ENCODE data around the gene EDN2.

EDN2 gene

DNA sequence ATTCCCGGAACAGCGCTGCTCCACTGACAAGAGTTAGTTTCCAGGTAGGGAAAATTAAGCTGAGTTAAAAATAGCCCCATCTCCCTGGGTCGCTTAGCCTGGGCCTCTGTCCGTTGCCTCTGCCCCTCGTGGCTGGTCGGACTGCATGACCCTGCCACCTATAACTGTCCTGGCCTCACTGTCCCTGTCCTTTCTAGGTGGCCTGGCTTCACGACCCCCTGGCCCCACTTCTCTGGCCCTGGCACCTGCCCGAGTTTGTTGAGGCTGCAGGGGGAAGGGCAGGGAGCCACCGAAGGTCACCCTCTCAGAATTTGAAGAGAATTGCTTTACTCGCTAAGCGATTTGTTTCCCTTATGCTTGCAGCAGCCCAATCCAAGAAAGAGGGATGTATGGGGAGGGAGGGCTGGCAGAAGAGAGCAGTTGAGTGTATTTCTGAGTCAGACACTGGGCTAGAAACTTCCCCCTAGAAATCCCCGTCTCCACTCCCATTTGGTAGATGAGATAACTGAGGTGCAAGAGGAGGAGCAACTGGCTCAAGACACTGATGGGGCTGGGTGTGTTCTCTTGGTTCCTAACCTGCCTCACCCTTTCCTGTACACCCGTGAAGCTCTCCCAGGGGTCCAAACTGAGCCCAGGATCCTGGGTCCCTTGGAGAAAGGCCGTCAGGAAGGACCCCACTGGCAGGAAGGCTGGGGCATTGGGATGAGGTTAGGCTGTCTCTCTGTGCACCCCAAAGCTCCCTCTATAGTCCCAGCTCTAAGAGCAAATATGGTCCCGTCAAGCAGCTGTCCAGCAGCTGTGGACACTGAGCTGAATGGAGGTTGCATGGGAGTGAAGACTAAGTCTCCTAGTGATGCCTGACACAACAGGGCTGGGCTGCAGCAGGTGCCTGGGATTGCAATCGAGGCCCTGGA lies 2.9 kb upstream of the EDN2 start:
- ChIA-PET POLR2A (no interaction called here), CTCF (interaction anchor here (0.7 to 1.6 kb wide), 7 partner anchors 9 to 29 kb away, joined by 3 to 7 read pairs (median 3); no protein-coding TSS in a partner anchor)
- TF ChIP-seq, protein P1, sequence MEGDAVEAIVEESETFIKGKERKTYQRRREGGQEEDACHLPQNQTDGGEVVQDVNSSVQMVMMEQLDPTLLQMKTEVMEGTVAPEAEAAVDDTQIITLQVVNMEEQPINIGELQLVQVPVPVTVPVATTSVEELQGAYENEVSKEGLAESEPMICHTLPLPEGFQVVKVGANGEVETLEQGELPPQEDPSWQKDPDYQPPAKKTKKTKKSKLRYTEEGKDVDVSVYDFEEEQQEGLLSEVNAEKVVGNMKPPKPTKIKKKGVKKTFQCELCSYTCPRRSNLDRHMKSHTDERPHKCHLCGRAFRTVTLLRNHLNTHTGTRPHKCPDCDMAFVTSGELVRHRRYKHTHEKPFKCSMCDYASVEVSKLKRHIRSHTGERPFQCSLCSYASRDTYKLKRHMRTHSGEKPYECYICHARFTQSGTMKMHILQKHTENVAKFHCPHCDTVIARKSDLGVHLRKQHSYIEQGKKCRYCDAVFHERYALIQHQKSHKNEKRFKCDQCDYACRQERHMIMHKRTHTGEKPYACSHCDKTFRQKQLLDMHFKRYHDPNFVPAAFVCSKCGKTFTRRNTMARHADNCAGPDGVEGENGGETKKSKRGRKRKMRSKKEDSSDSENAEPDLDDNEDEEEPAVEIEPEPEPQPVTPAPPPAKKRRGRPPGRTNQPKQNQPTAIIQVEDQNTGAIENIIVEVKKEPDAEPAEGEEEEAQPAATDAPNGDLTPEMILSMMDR (IDR thresholded peaks at IDR 0.05; ENCODE audit: control extremely low read depth, extremely low read depth, low read depth, missing control alignments), result no peak
- DNase-seq (ENCODE audit: extremely low spot score), result peak; percentile 83

DNA sequence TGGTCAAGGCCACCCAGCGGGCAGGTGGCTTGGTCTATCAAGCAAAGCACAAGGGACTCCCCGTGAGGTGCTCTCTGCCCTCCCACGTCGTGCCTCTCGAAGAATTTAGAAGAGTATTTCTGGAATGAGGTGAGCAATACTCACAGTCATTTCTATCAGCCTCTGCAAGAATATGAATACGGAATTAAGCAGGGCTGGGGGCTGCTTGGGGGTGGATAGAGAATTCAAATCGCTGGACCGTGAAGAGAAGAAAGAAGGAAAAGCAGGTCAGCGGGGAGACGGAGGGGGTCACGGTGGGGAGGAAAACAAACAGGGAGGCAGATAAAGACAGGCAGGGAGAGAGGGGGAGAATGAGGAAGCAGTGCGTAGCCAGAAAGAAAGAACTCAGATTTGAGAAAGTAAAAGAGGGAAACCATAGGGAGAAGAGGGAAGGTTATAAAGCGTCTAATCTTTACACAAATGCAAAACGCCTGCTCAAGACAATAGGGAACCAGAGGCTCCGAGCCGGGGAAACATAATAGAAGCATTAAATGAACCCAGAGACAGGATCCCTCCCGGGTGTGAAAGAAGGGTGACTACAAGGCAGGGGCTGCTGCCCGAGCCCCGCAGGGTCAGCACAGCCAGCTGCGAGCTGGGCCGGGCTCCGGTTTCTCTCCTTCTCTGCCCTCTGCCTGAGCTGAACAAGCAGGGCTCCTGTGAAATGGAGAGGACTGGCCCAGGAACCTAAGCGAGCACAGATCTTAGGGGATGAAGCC lies 2.1 kb upstream of the EDN2 start:
- TF ChIP-seq, protein P1 (IDR thresholded peaks at IDR 0.05; ENCODE audit: control extremely low read depth, extremely low read depth, low read depth, missing control alignments), result no peak
- CTCF ChIA-PET, result interaction anchor here (0.8 to 12.8 kb wide), 2 partner anchors 8 to 10 kb away, joined by 3 to 104 read pairs; no protein-coding TSS in a partner anchor
- POLR2A ChIA-PET, result no interaction called here
- peak; percentile 76 for DNase-seq (ENCODE audit: extremely low spot score)

DNA sequence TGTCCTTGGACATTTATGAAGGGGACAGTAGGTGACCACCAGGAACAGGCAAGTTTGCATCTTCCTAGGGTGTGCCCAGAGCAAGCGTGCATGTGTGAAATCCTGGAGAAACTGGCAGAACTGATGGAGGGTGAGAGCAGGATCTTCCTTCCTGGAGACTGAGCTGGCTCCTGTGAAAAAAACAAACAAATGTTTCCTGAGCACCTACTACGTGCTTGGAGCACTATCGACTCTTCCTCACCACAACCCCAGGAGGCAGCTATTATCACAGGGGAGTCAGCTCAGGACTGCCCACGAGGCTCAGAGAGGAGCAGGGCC lies 1.5 kb upstream of the EDN2 start:
- no peak for DNase-seq (ENCODE audit: extremely low spot score)
- TF ChIP-seq, protein P1 (IDR thresholded peaks at IDR 0.05; ENCODE audit: control extremely low read depth, extremely low read depth, low read depth, missing control alignments), result no peak
- ChIA-PET POLR2A (no interaction called here), CTCF (interaction anchor here (12.8 kb wide), 1 partner anchor 9 kb away, joined by 104 read pairs; no protein-coding TSS in a partner anchor)

DNA sequence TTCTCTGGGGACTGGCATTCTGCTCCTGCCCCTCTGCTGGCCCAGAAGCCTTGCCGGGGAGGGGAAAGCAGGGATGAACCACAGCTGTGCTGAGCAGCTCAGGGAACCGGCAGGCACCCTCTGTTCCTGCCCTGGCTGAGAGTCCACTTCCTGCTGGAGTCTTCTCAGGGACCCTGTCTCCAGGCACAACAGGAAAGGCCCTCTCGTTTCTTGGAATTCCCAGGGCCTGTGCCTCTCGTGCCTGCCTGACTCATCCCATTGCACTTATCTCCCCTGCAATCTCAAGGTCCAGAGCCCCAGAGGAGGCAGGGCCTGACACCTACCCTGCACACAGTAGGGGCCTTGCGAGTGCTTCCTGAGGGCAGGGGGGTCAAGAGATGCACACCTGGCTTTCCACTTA lies 1.1 kb upstream of the EDN2 start:
- ChIA-PET POLR2A (no interaction called here), CTCF (interaction anchor here (0.7 to 12.8 kb wide), 2 partner anchors 9 to 10 kb away, joined by 3 to 104 read pairs; no protein-coding TSS in a partner anchor)
- TF ChIP-seq, protein P1 (IDR thresholded peaks at IDR 0.05; ENCODE audit: control extremely low read depth, extremely low read depth, low read depth, missing control alignments), result no peak
- no peak for DNase-seq (ENCODE audit: extremely low spot score)

DNA sequence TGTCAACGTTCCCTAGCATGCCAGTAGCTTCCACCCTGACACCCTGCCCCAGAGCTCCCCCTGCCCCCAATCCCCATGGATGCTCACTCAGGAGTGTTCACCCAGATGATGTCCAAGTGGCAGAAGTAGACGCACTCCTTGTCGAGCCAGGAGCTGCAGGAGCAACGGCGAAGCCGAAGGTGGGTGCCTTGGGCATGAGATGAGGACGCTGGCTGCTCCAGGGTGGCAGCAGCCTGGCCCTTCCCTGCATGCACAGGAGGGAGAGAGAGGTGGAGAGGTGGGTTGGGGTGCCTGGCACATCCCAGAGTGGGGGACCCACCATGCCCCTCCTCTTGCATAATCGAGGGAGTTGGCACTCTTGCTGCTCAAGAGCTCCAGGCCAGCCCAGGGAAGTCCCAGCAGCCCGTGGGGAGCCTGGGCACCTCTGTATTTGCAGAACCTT lies 502 bp downstream of the EDN2 start:
- TF ChIP-seq, protein P1 (IDR thresholded peaks at IDR 0.05; ENCODE audit: control extremely low read depth, extremely low read depth, low read depth, missing control alignments), result no peak
- CTCF ChIA-PET, result interaction anchor here (1.3 to 12.8 kb wide), 4 partner anchors 11 to 32 kb away, joined by 4 to 104 read pairs (median 5); no protein-coding TSS in a partner anchor
- no peak for DNase-seq (ENCODE audit: extremely low spot score)
- POLR2A ChIA-PET, result no interaction called here
